Measurements from ENCODE around the gene CNPY3.

DNA sequence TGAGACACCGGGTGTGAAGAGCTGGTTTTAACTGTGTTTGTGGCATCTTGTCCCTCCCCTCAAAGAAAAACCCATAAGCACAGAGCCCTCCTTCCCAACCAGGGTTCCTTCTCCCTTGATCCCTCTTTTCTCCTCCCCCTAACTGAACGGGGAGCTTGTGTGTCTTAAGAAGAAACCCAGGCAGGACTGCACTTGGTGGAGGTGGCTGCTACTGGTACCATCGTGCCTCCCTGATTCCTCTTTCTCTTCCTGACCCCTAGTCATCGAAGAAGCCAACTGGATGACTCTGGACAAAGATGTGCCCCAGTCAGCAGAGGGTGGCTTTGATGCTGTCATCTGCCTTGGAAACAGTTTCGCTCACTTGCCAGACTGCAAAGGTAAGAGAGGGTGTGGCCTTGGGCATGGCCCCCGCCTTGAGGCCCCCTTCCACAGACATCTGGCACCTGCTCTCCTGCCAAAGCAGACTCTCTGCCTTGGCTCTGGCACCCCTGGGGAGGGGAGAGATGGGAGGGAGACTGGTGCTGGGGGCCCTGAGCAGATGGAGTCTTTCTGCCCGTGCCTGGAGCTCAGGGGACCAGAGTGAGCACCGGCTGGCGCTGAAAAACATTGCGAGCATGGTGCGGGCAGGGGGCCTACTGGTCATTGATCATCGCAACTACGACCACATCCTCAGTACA lies 33.4 kb downstream of the CNPY3 start:
- TF ChIP-seq SMC3 (conservative IDR thresholded peaks at IDR 0.05; ENCODE audit: poor library complexity) (no peak), CTCF (IDR thresholded peaks at IDR 0.05; ENCODE audit: poor library complexity, severe bottlenecking) (no peak), EZH2 (IDR thresholded peaks at IDR 0.05; ENCODE audit: borderline replicate concordance, insufficient read depth, low read length, poor library complexity, severe bottlenecking) (no peak)
